ENCODE data around the gene TAC1. TPM values are rescaled to one million over a fixed set of nuclear protein-coding genes. Genes with fewer than 3 reads are reported as not detected.

The TAC1 gene
- total and polyA plus RNA-seq, 2 experiments from 2014 or later, result not detected

DNA sequence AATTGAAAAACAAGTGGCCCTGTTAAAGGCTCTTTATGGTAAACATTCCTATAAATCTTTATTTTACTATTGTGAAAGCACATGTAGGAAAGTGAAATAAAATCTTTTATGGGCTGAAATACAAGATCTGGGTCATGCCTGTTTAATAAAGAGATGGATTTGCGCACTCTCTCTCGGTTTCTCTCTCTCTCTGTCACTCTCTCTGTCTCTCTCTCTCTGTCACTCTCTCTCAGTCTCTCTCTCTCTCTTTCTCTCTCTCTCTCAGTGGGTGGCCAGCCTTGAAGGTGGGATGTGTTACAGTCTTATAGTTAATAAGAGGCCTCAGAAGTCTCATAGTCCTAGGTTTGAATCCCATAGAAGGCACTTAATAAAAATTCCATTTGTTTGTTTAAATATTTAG is 2.4 kb downstream of the TAC1 start:
- no peaks in the 10 kb centered on the region for H3K79me2 ChIP-seq (ENCODE audit: insufficient read depth)
- H3K4me2 ChIP-seq (ENCODE audit: unreplicated experiment), result no peak overlapping the region
- no peaks in the 10 kb centered on the region for H3K9me2 ChIP-seq (ENCODE audit: insufficient read depth)
- peaks cover 44% of the 10 kb centered on the region for H3K27me3 ChIP-seq (replicated peaks; ENCODE audit: insufficient read depth)
- H3K36me3 ChIP-seq (ENCODE audit: low read depth), result no peaks in the 10 kb centered on the region
- no peak overlapping the region for H3K9ac ChIP-seq
- in situ Hi-C loops (cut with MboI), result no loop called here
- TF ChIP-seq EZH2 (IDR thresholded peaks at IDR 0.05; ENCODE audit: insufficient read depth, poor library complexity, severe bottlenecking) (no peak), EZH2phosphoT487 (IDR thresholded peaks at IDR 0.05; ENCODE audit: insufficient read depth, low read depth) (no peak)
- DNase-seq, result no peak
- no peak overlapping the region for H2AFZ ChIP-seq
- no peak overlapping the region for H3K4me3 ChIP-seq
- no peaks in the 10 kb centered on the region for H3K9me3 ChIP-seq (ENCODE audit: low read depth)
- no peaks in the 10 kb centered on the region for H4K20me1 ChIP-seq (ENCODE audit: insufficient read depth)
- H3K4me1 ChIP-seq (ENCODE audit: insufficient read depth), result no peaks in the 10 kb centered on the region
- H3K27ac ChIP-seq, result no peak overlapping the region
- H3F3A ChIP-seq (ENCODE audit: insufficient read depth), result no peaks in the 10 kb centered on the region
- 4 to 5% methylated on average over 2 of the region's 2 CpGs for WGBS, 2 experiments (ENCODE audit: low coverage in 1 of 2, low lambda C conversion rate in 2 of 2, missing lambda C conversion rate in 2 of 2)

DNA sequence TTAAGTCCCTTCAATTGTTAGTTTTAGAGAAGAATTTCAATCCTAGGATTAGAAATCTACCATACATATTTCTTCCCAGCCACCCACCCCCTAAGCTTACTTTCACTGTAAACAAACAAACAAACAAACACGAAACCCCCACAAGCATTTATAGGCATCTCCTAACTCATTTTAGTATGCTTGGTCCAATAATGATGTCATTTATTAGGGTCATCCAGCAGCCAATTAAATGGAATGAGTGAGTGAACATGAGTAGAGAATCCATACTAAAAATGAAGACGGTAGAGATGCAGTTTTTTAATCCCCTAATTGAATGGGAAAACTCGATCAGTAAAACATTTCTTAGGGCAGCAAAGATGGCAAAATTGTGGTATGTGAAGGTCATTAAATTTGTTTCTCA is 3.2 kb downstream of the TAC1 start:
- in situ Hi-C loops (cut with MboI), result no loop called here
- Histone ChIP-seq H3K4me2 (ENCODE audit: unreplicated experiment) (no peak overlapping the region), H4K20me1 (ENCODE audit: insufficient read depth) (no peaks in the 10 kb centered on the region), H3K9me2 (ENCODE audit: insufficient read depth) (no peaks in the 10 kb centered on the region), H3K27me3 (replicated peaks; ENCODE audit: insufficient read depth) (peaks cover 44% of the 10 kb centered on the region), H3K36me3 (ENCODE audit: low read depth) (no peaks in the 10 kb centered on the region), H2AFZ (no peak overlapping the region), H3F3A (ENCODE audit: insufficient read depth) (no peaks in the 10 kb centered on the region), H3K9ac (no peak overlapping the region), H3K79me2 (ENCODE audit: insufficient read depth) (no peaks in the 10 kb centered on the region), H3K9me3 (ENCODE audit: low read depth) (no peaks in the 10 kb centered on the region), H3K4me1 (ENCODE audit: insufficient read depth) (no peaks in the 10 kb centered on the region), H3K4me3 (no peak overlapping the region), H3K27ac (no peak overlapping the region)
- 34 to 37% methylated on average over 3 of the region's 3 CpGs for WGBS, 2 experiments (ENCODE audit: low coverage in 1 of 2, low lambda C conversion rate in 2 of 2, missing lambda C conversion rate in 2 of 2)
- DNase-seq, result no peak
- no peak for TF ChIP-seq EZH2 (IDR thresholded peaks at IDR 0.05; ENCODE audit: insufficient read depth, poor library complexity, severe bottlenecking)
- TF ChIP-seq EZH2phosphoT487 (IDR thresholded peaks at IDR 0.05; ENCODE audit: insufficient read depth, low read depth), result no peak

DNA sequence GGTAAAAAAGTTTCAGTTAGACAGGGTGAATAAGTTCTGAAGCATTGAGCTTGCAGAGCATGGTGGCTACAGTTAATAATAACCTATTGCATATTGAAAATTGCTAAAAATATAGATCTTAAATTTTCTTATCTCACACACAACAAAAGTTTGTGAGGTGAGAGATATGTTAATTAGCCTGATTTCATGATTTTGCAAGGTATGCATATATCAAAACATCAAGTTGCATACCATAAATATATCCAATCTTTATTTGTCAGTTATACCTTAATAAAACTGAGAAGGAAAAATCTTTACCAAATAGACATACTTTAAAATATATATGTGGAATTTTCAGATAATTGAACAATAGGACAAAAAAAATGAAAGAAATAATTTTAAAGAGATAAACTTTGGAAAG is 16.6 kb downstream of the TAC1 start:
- no peaks in the 10 kb centered on the region for H3K36me3 ChIP-seq (ENCODE audit: low read depth)
- in situ Hi-C loops (cut with MboI), result no loop called here
- H3K4me1 ChIP-seq (ENCODE audit: insufficient read depth), result no peaks in the 10 kb centered on the region
- TF ChIP-seq EZH2phosphoT487 (IDR thresholded peaks at IDR 0.05; ENCODE audit: insufficient read depth, low read depth) (no peak), EZH2 (IDR thresholded peaks at IDR 0.05; ENCODE audit: insufficient read depth, poor library complexity, severe bottlenecking) (no peak)
- no peaks in the 10 kb centered on the region for H3K9me2 ChIP-seq (ENCODE audit: insufficient read depth)
- H3K4me3 ChIP-seq, result no peak overlapping the region
- no peaks in the 10 kb centered on the region for H3F3A ChIP-seq (ENCODE audit: insufficient read depth)
- H4K20me1 ChIP-seq (ENCODE audit: insufficient read depth), result no peaks in the 10 kb centered on the region
- H3K9me3 ChIP-seq (ENCODE audit: low read depth), result no peaks in the 10 kb centered on the region
- no peaks in the 10 kb centered on the region for H3K27me3 ChIP-seq (replicated peaks; ENCODE audit: insufficient read depth)
- H2AFZ ChIP-seq, result no peak overlapping the region
- H3K27ac ChIP-seq, result no peak overlapping the region
- H3K9ac ChIP-seq, result no peak overlapping the region
- H3K79me2 ChIP-seq (ENCODE audit: insufficient read depth), result no peaks in the 10 kb centered on the region
- H3K4me2 ChIP-seq (ENCODE audit: unreplicated experiment), result no peak overlapping the region
- DNase-seq, result no peak

DNA sequence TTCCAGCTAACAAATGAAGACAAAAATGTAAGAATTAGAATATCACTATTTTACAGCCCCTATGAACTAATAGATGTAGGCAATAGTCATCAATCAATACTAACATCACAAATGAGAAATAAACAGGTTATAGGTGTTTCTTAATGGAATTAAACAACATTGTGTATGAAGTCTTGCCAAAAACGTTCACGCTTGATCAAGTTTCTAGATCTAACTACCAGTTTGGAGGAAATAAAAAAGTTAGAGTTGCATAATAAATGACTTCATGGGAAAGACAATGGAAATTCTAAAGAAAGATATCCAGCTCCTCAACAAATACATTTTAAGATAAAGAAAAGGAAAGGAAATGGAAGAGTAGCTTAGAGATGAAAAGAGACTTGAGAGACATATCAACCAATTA is 19.7 kb downstream of the TAC1 start:
- Histone ChIP-seq H3F3A (ENCODE audit: insufficient read depth) (no peaks in the 10 kb centered on the region), H3K9ac (no peak overlapping the region), H3K27ac (no peak overlapping the region), H4K20me1 (ENCODE audit: insufficient read depth) (no peaks in the 10 kb centered on the region), H3K9me2 (ENCODE audit: insufficient read depth) (no peaks in the 10 kb centered on the region), H3K4me1 (ENCODE audit: insufficient read depth) (no peaks in the 10 kb centered on the region), H3K4me2 (ENCODE audit: unreplicated experiment) (no peak overlapping the region), H3K27me3 (replicated peaks; ENCODE audit: insufficient read depth) (no peaks in the 10 kb centered on the region), H3K36me3 (ENCODE audit: low read depth) (no peaks in the 10 kb centered on the region), H3K9me3 (ENCODE audit: low read depth) (no peaks in the 10 kb centered on the region), H2AFZ (no peak overlapping the region), H3K79me2 (ENCODE audit: insufficient read depth) (no peaks in the 10 kb centered on the region), H3K4me3 (no peak overlapping the region)
- WGBS, 2 experiments (ENCODE audit: low coverage in 1 of 2, low lambda C conversion rate in 2 of 2, missing lambda C conversion rate in 2 of 2), result 13 to 23% methylated on average over 2 of the region's 2 CpGs
- no peak for DNase-seq
- in situ Hi-C loops (cut with MboI), result no loop called here
- no peak for TF ChIP-seq EZH2 (IDR thresholded peaks at IDR 0.05; ENCODE audit: insufficient read depth, poor library complexity, severe bottlenecking)
- no peak for TF ChIP-seq EZH2phosphoT487 (IDR thresholded peaks at IDR 0.05; ENCODE audit: insufficient read depth, low read depth)

DNA sequence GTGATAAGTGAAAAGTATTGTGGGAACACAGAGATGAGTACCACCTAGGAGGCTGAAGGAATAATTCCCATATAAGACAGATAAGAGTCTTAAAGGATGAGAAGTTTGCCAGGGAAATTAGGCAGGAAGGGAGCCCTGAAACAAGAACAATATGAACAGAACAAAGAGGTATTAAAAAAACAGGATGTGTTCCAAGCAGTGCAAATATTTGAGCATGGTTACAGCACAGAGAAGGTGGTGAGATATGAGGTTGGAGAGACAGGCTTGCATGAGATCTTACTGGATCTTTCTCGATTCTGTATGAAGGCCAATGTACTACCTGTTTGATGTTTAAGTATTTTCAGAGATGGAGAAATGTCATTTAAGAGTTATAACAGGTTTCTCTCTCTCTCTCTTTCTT is 20.3 kb downstream of the TAC1 start:
- H2AFZ ChIP-seq, result no peak overlapping the region
- no peaks in the 10 kb centered on the region for H3K36me3 ChIP-seq (ENCODE audit: low read depth)
- H3K27ac ChIP-seq, result no peak overlapping the region
- H3K4me1 ChIP-seq (ENCODE audit: insufficient read depth), result no peaks in the 10 kb centered on the region
- no peak overlapping the region for H3K9ac ChIP-seq
- no peaks in the 10 kb centered on the region for H3K27me3 ChIP-seq (replicated peaks; ENCODE audit: insufficient read depth)
- no peak overlapping the region for H3K4me2 ChIP-seq (ENCODE audit: unreplicated experiment)
- no peak for DNase-seq
- H3K79me2 ChIP-seq (ENCODE audit: insufficient read depth), result no peaks in the 10 kb centered on the region
- no peaks in the 10 kb centered on the region for H3K9me3 ChIP-seq (ENCODE audit: low read depth)
- 3 to 11% methylated on average over 1 of the region's 1 CpG for WGBS, 2 experiments (ENCODE audit: low coverage in 1 of 2, low lambda C conversion rate in 2 of 2, missing lambda C conversion rate in 2 of 2)
- H4K20me1 ChIP-seq (ENCODE audit: insufficient read depth), result no peaks in the 10 kb centered on the region
- no peaks in the 10 kb centered on the region for H3K9me2 ChIP-seq (ENCODE audit: insufficient read depth)
- in situ Hi-C loops (cut with MboI), result no loop called here
- H3K4me3 ChIP-seq, result no peak overlapping the region
- TF ChIP-seq EZH2 (IDR thresholded peaks at IDR 0.05; ENCODE audit: insufficient read depth, poor library complexity, severe bottlenecking) (no peak), EZH2phosphoT487 (IDR thresholded peaks at IDR 0.05; ENCODE audit: insufficient read depth, low read depth) (no peak)
- H3F3A ChIP-seq (ENCODE audit: insufficient read depth), result no peaks in the 10 kb centered on the region
